Endothelial cell of umbilical vein (primary cell): Measurements from ENCODE around the gene ZNF48. TPM values are rescaled to one million over a fixed set of nuclear protein-coding genes. Genes with fewer than 3 reads are reported as not detected.
A peak's percentile ranks its signal among the peaks of the same experiment; 100 is the strongest.

ENCODE experiments used
- BruUV-seq: library from RNA; stranded (reverse); fragments of 400-500 nt; replicated peaks from 2 replicates; lab custom pipeline; 2021; lab: Mats Ljungman, UMichigan
- CTCF ChIA-PET: fragments of 300-600, 350-600 bp; sonication (Branson Sonifier 250); formaldehyde crosslinking; loops from one replicate; lab custom pipeline; 2021; ENCODE audit warnings: antibody characterized with exemption, inconsistent platforms; lab: Charles Lee
- POLR2A ChIA-PET: fragments of 300-600, 350-600 bp; sonication (Branson Sonifier 250); formaldehyde crosslinking; loops from one replicate; lab custom pipeline; 2021; ENCODE audit warnings: antibody characterized with exemption, inconsistent platforms; lab: Charles Lee
- DNase-seq: peaks from one replicate; pipeline ENCODE4 v3.0.0-alpha.2; 2011; ENCODE audit warnings: low read depth, low spot score
- FAIRE-seq: peaks from 2 replicates; lab custom pipeline; 2011; peaks lifted over from hg19 to GRCh38; lab: Jason Lieb, UNC
- H2AFZ ChIP-seq: 2 replicates; pipeline ENCODE4 v1.6.0; 2012; ENCODE audit warnings: low read depth, low read length, control low read depth, inconsistent platforms
- H3K27ac ChIP-seq: 2 replicates; pipeline ENCODE4 v1.5.1; 2011; ENCODE audit warnings: low read depth, mild to moderate bottlenecking, control low read depth, low read length, moderate library complexity; ENCODE audit not compliant: insufficient read depth
- H3K27me3 ChIP-seq, 2 experiments: 2 replicates each; pipeline versions ENCODE4 v1.6.0 to v1.6.1; 2011; ENCODE audit warnings: low read length in 2 of 2, mixed read lengths in 1 of 2; ENCODE audit not compliant: control insufficient read depth in 2 of 2, insufficient read depth in 2 of 2
- H3K36me3 ChIP-seq, 2 experiments: 2 replicates in 1 of 2; 3 replicates in 1 of 2; pipeline ENCODE4 v1.5.1; 2011; ENCODE audit warnings: low read length in 2 of 2, mild to moderate bottlenecking in 1 of 2, moderate library complexity in 1 of 2; ENCODE audit not compliant: control insufficient read depth in 2 of 2, insufficient read depth in 2 of 2; ENCODE audit errors: extremely low read depth in 1 of 2
- H3K4me1 ChIP-seq: 3 replicates; pipeline ENCODE4 v1.5.1; 2011; ENCODE audit warnings: mild to moderate bottlenecking, low read length; ENCODE audit not compliant: control insufficient read depth, insufficient read depth; ENCODE audit errors: extremely low read depth
- H3K4me2 ChIP-seq: 2 replicates; pipeline ENCODE4 v1.6.1; 2011; ENCODE audit warnings: low read length, control low read depth, mixed read lengths; ENCODE audit not compliant: insufficient read depth
- H3K4me3 ChIP-seq, 3 experiments: fragments of 200-600 bp in 1 of 3; sonication (generic), shearing (Covaris generic) in 1 of 3; replicated peaks in 1 of 3; 2 replicates each; pipeline ENCODE4 v1.5.1; 2011 to 2016; ENCODE audit warnings: control low read depth in 3 of 3, low read length in 3 of 3, mild to moderate bottlenecking in 2 of 3, inconsistent platforms in 1 of 3, low read depth in 1 of 3, moderate library complexity in 1 of 3; ENCODE audit not compliant: insufficient read depth in 1 of 3
- H3K79me2 ChIP-seq: 2 replicates; pipeline ENCODE4 v1.6.0; 2012; ENCODE audit warnings: low read length, inconsistent platforms; ENCODE audit not compliant: control insufficient read depth, insufficient read depth
- H3K9ac ChIP-seq: replicated peaks from 2 replicates; pipeline ENCODE3; 2011; ENCODE audit warnings: low read length, control low read depth; ENCODE audit not compliant: insufficient read depth; ENCODE audit errors: extremely low read depth
- H3K9me1 ChIP-seq: replicated peaks from 3 replicates; pipeline ENCODE4 v1.6.0; 2011; ENCODE audit warnings: mild to moderate bottlenecking, low read length; ENCODE audit not compliant: control insufficient read depth, insufficient read depth; ENCODE audit errors: extremely low read depth
- H3K9me3 ChIP-seq: replicated peaks from 2 replicates; pipeline ENCODE4 v1.5.1; 2012; ENCODE audit warnings: low read length, inconsistent platforms; ENCODE audit not compliant: control insufficient read depth, insufficient read depth
- H4K20me1 ChIP-seq: replicated peaks from 2 replicates; pipeline ENCODE3; 2011; ENCODE audit warnings: mild to moderate bottlenecking, low read length; ENCODE audit not compliant: control insufficient read depth, insufficient read depth; ENCODE audit errors: extremely low read depth
- CTCF ChIP-seq, 2 donors: IDR thresholded peaks; 1 replicate in 1 of 2; 2 replicates in 1 of 2; pipeline ENCODE4 v1.5.1; 2011; ENCODE audit warnings: low read length in 2 of 2, mild to moderate bottlenecking in 2 of 2, moderate library complexity in 2 of 2, control low read depth in 1 of 2, inconsistent platforms in 1 of 2, low read depth in 1 of 2; ENCODE audit not compliant: insufficient read depth in 1 of 2; ENCODE audit errors: extremely low read depth in 1 of 2
- EZH2 ChIP-seq: IDR thresholded peaks from 2 replicates; pipeline ENCODE4 v1.6.1; 2012; ENCODE audit warnings: borderline replicate concordance, low read depth, mild to moderate bottlenecking, moderate library complexity, low read length, inconsistent platforms; ENCODE audit not compliant: severe bottlenecking
- MAX ChIP-seq: IDR thresholded peaks from 2 replicates; pipeline ENCODE4 v1.6.1; 2011; ENCODE audit not compliant: insufficient read depth, insufficient read length
- MYC ChIP-seq: IDR thresholded peaks from one replicate; pipeline ENCODE4 v1.6.1; 2011; ENCODE audit warnings: mild to moderate bottlenecking, low read depth, low read length
- POLR2AphosphoS5 ChIP-seq: IDR thresholded peaks from 2 replicates; pipeline ENCODE4 v1.6.1; 2012; ENCODE audit warnings: low read depth, mild to moderate bottlenecking, control low read depth, low read length, moderate library complexity; ENCODE audit not compliant: insufficient read depth
- dilution Hi-C: fragments of 300-500 bp; cut with MboI; formaldehyde crosslinking; loops from one replicate; pipeline ENCODE4 v1.15.0; 2019; ENCODE audit warnings: low sequenced_read_pairs; ENCODE audit not compliant: extremely low pct_ligation_motif_present
- intact Hi-C: fragments of 100-400 bp; cut with micrococcal nuclease; formaldehyde crosslinking; loops from one replicate; pipeline ENCODE4 v1.10.0; 2022
- polyA plus RNA-seq, 4 experiments: library from polyadenylated mRNA; depleted of rRNA in 3 of 4; stranded (reverse) in 3 of 4; unstranded in 1 of 4; fragments of >200 nt; gene quantifications; 2 replicates each; pipeline versions ENCODE4 v1.2.1 to v1.2.3, GENCODE V29; 2011 to 2012; ENCODE audit warnings: missing spikeins in 1 of 4
- total RNA-seq: library from RNA; stranded (reverse); gene quantifications from 2 replicates; pipeline ENCODE4 v1.2.3, GENCODE V29; 2021

Gene ZNF48
- total and polyA plus RNA-seq, 2 donors (not counting 3 experiments of a cell fraction or from before 2014, with no cell fraction given), result 15.3 to 16.1 TPM

- Histone ChIP-seq H3K9me1 (no peaks in the 10 kb centered on the region), H3K27me3 (no peaks in the 10 kb centered on the region), H3K4me3 (no peak overlapping the region), H3K36me3 (peaks cover 6 to 9% of the 10 kb centered on the region in 2 experiments), H3K27ac (no peak overlapping the region), H3K9me3 (no peaks in the 10 kb centered on the region), H3K4me2 (no peak overlapping the region), H2AFZ (no peak overlapping the region), H3K9ac (no peak overlapping the region), H3K79me2 (peaks cover 3% of the 10 kb centered on the region), H4K20me1 (no peaks in the 10 kb centered on the region), H3K4me1 (peaks cover 22% of the 10 kb centered on the region)
- CTCF ChIA-PET, result interaction anchor here (0.5 to 5.3 kb wide), 35 partner anchors 8 to 344 kb away, joined by 3 to 62 read pairs (median 5); partner anchors contain the start of genes ALDOA, CD2BP2, CORO1A and DCTPP1
- TF ChIP-seq EZH2 (no peak), POLR2AphosphoS5 (peak; percentile 45), MYC (no peak), MAX (no peak), CTCF (IDR thresholded peaks at IDR 0.05; ENCODE audit: extremely low read depth in 1 of 2, insufficient read depth in 1 of 2, low read depth in 1 of 2, low read length in 2 of 2) (peak; percentile 97 to 98)
- intact Hi-C loops (loop anchor here (1.0 to 10.0 kb wide), 5 partner anchors 9 to 315 kb away; partner anchors contain the start of genes TBC1D10B, TBX6, YPEL3 and ZNF48), dilution Hi-C loops (no loop called here)
- DNase-seq (peak; percentile 89), FAIRE-seq (peak; percentile 80)
- BruUV-seq, result no TSS peak
- POLR2A ChIA-PET, result interaction anchor here (1.6 kb wide), 1 partner anchor 39 kb away, joined by 6 read pairs; the partner anchor contains the start of gene TBC1D10B
These were observed 14.2 kb downstream of the ZNF48 start for GRCh38 chr16:30409125-30410060.
